ENCODE data around the gene SLC25A11.

The SLC25A11 gene

DNA sequence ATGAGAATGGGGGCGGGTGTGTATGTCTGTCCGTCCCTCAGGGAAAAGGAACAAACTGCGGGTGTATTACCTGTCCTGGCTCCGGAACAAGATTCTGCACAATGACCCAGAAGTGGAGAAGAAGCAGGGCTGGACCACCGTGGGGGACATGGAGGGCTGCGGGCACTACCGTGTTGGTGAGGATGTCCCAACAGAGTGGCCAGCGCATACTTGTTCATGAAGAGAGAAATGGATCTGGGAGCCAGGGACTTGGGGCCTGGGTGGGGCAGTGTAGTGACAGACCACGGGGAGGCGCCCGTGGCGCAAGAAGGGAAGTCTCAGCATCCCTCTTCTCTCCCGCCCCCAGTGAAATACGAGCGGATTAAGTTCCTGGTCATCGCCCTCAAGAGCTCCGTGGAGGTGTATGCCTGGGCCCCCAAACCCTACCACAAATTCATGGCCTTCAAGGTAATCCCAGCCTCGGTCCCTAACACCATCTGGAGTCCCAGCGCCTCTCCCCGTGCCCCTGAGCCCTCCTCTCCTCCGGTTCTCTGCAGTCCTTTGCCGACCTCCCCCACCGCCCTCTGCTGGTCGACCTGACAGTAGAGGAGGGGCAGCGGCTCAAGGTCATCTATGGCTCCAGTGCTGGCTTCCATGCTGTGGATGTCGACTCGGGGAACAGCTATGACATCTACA lies 44.1 kb downstream of the SLC25A11 start:
- no peak for DNase-seq (ENCODE audit: low read depth in 2 of 2)

DNA sequence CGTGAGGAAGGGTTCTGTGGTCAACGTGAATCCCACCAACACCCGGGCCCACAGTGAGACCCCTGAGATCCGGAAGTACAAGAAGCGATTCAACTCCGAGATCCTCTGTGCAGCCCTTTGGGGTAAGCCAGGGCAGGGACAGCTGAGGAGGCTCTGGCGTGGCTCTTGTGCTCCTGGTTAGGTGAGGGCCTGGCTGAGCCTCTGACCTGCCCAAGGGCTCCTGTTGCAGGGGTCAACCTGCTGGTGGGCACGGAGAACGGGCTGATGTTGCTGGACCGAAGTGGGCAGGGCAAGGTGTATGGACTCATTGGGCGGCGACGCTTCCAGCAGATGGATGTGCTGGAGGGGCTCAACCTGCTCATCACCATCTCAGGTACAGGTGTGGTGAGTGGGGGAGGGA lies 44.7 kb downstream of the SLC25A11 start:
- DNase-seq (ENCODE audit: low read depth in 2 of 2), result no peak

DNA sequence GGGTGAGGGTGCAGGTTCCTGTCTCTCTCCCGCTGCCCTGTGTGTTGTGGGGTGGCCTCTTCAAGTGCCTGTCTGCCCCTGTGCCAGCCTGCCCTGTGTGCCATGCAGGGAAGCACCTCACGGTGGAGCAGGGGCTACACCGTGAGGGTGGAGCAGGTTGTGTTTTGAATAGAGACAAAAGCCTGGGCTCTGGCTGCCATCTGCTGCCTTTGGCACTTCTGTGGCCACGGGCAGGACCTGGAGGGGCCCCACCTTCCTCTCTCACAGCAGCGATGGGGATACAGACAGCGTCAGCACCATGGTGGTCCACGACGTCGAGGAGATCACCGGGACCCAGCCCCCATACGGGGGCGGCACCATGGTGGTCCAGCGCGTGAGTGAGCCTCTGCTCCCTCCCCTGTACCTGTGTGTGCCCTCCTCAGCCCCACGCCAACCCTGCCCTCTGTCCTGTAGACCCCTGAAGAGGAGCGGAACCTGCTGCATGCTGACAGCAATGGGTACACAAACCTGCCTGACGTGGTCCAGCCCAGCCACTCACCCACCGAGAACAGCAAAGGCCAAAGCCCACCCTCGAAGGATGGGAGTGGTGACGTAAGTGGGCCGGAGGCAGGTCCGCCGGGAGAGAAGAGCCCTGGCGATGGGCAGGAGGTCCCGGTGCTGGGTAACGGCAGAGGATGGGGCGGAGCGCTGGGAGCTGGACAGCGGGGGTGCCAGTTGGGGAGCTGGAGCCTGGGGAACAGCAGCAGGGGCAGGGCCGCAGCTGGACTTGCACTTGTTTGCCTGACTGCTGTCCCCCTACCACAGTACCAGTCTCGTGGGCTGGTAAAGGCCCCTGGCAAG lies 45.9 kb downstream of the SLC25A11 start:
- no peak for DNase-seq (ENCODE audit: low read depth in 2 of 2)

DNA sequence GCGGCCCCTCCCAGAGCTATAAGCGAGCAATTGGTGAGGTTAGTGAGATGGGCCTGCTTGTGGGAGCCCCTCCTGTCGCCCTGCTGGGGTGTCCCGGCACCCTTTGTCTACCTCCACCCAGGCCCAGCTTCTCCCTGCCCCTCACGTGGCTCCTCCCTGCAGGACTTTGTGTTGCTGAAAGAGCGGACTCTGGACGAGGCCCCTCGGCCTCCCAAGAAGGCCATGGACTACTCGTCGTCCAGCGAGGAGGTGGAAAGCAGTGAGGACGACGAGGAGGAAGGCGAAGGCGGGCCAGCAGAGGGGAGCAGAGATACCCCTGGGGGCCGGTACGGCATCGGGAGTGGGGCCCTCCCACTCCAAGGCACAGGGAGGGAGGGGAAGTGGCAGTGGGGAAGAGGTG lies 46.6 kb downstream of the SLC25A11 start:
- no peak for DNase-seq (ENCODE audit: low read depth in 2 of 2)

DNA sequence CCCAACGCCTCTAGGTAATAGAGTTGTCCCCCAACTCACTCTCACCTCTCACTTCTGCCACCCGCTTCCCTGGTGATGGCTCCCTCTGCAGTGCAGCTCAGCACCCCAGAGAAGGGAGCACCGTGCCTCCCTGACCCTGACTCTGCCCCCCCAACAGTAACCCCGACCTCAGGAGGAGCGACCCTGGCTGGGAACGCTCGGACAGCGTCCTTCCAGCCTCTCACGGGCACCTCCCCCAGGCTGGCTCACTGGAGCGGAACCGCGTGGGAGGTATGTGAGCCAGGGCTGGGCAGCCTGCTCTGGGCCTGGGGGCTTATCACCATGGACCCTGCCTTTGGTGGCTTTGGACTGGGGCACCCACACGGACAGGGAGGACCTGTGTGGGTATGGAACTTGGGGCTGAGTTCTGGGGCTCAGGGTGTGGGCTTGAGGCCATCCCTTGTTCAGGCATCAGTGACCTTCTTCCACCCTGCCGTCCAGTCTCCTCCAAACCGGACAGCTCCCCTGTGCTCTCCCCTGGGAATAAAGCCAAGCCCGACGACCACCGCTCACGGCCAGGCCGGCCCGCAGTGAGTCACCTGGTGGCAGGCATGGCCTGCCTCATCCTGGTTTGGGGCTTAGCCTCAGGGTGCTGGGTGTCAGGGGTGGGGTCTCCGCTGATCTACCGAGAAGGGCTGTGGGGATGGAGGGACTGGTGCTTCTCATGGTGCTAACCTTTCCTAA lies 47.2 kb downstream of the SLC25A11 start:
- DNase-seq (ENCODE audit: low read depth in 2 of 2), result no peak

DNA sequence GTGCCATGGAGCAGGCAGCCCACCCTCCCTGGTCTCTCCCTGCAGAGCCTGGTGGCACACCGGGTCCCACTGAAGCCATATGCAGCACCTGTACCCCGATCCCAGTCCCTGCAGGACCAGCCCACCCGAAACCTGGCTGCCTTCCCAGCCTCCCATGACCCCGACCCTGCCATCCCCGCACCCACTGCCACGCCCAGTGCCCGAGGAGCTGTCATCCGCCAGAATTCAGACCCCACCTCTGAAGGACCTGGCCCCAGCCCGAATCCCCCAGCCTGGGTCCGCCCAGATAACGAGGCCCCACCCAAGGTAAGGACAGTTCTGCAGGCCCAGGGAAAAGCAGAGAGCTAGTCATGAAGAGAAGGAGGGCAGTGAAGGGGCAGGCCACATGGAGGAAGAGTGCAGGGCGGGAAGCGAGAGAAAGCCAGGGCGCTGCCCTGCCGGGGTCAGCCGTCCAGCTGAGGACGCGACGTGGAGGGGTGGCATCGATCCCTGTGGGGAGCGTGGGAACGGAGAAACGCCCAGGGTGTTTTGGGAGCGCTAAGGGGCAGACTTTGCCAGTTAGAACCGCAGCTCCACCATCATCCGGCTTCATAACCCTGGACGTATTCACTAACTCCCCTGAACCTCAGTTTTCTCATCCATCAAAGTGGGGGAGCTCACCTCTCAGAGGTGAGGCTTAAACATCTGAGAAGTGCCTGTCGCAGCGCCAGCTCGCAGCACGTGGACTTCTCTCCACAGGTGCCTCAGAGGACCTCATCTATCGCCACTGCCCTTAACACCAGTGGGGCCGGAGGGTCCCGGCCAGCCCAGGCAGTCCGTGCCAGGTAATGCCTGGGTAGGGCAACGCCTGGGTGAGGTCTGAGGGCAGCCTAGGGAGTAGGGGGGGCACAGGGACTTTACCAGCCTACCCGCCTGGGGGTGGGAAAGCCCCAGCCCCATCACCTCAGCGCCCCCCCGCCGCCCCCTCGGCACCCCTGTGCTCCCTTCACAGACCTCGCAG lies 48.1 kb downstream of the SLC25A11 start:
- DNase-seq (ENCODE audit: low read depth in 2 of 2), result no peak

DNA sequence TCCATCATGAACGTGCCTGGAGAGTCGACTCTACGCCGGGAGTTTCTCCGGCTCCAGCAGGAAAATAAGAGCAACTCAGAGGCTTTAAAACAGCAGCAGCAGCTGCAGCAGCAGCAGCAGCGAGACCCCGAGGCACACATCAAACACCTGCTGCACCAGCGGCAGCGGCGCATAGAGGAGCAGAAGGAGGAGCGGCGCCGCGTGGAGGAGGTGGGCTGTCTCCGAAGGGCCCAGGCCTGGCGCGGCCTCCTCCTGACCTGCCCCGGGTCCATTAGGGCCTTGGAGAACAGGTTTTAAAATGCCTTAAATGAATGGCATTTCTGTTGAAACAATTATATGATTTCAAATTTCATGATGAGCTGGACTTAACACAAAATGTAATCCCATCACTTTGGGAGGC lies 52.3 kb downstream of the SLC25A11 start:
- DNase-seq (ENCODE audit: low read depth in 2 of 2), result no peak
